Hippocampal formation (tissue), 2 donors: ENCODE results near the gene PCLO.
"Not testable (repeated sequence)": the region's sequence is repeated elsewhere in the genome, so short reads cannot be mapped to it uniquely, and the experiment has no call there.

Experiments
- DNase-seq, 2 donors: peaks; one replicate each; lab custom pipeline; 2025; lab: John Stamatoyannopoulos, UW

Gene PCLO

GRCh38 chr7:83040484-83040883 lies 122.2 kb downstream of the PCLO start:
- DNase-seq = no peak

GRCh38 chr7:83038787-83039186 lies 123.9 kb downstream of the PCLO start:
- DNase-seq = no peak

- no peak for DNase-seq
Measured at GRCh38 chr7:83036721-83037380, 125.8 kb downstream of the PCLO start.

DNA sequence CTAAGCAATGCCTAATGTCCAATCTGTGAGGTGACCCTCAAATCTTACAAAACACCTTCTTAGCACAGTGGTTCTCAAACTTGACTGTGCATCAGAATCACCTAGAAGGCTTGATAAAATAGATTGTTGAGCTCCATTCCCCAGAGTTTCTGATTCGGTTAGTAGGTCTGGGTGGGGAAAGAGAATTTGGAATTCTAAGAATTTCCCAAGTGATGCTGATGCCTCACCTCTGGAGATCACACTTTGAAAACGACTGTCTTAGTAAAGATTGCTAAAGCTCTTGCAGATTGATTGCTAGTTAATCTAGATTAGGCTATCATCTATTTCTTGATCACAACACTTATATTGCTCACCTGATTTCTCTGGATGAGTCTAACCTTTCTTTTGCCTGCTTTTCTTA lies 126.6 kb downstream of the PCLO start:
- DNase-seq = no peak

DNA sequence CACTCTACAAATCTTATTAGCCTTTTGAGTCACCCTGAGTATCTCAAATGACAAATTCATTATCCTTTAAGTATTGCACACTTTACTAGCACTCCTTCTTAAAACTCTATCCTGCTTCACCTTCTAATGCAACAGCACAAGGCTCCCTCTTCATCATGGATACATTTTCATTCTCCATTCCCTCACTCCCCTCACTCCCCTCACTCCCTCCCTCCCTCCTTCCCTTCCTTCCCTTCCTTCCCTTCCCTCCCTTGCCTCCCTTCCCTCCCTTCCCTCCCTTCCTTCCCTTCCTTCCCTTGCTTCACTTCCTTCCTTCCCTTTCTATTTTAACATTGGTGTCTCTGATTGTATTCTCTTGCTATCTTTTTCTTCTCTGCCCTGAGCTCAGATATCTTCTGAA lies 130.5 kb downstream of the PCLO start:
- DNase-seq = no peak

- DNase-seq = not testable (repeated sequence)
Measured at GRCh38 chr7:83023817-83024665, 138.6 kb downstream of the PCLO start.

DNA sequence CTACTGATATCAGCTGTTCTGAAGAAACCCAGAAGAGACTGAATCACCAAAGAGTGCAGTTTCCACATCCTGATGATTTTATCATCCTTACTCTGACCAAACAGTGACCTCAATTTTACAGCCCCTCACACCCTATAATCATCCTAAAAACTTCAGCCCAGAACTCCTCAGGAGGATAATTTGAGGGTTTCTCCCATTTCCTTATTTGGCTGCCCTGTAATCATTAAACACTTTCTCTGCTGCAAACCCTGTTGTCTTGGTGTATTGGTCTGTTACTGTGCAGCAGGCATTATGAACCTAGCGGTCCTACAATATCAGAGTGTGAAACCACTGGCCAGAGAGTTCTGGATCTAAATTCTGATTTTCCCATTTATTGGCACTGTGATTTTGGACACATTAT lies 141.7 kb downstream of the PCLO start:
- no peak for DNase-seq

- no peak for DNase-seq
Measured at GRCh38 chr7:83020161-83020560, 142.5 kb downstream of the PCLO start.

GRCh38 chr7:83015916-83016315 lies 146.8 kb downstream of the PCLO start:
- DNase-seq = no peak

DNA sequence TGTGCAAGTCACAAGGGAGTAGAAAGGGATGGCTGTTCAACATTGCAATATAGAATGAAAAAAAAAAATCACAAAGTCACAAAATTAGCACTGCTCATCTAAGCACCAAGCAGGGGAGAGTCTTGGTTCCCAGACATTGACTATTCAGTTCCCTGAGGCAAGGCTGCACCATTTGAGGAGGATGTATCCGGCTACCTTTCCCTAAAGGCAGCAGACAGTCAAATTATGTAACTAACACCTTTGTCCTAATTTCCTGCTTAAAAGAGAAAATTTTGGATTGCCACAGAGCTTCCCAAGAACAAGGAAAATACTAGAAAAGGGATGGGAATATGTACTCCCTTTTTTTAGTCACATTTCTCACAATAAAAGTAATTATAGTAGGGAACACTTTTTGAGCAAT lies 148.1 kb downstream of the PCLO start:
- DNase-seq = no peak

DNA sequence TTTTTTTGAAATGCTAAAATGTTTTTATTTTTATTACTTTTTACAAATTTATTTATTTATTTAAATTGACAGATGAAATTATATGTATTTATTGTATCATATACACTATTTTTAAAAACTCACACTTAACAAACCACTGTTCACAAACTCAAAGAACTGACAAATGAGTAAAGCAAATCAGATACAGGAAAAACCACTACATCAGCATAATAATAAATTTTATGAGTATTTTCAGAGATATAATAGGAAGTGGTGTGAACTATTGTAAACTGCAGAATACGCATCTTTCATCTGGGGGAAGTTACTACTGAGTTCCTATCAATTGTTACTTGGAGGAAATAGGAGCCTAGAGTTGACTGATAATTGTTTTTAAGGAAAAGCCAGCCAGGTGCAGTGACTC lies 150.7 kb downstream of the PCLO start:
- DNase-seq = no peak

GRCh38 chr7:83005410-83005809 lies 157.3 kb downstream of the PCLO start:
- DNase-seq = no peak

GRCh38 chr7:83001362-83002040 lies 161.2 kb downstream of the PCLO start:
- no peak for DNase-seq

GRCh38 chr7:82998436-82998835 lies 164.2 kb downstream of the PCLO start:
- no peak for DNase-seq

- no peak for DNase-seq
Measured at GRCh38 chr7:82985144-82985802, 177.4 kb downstream of the PCLO start.

- no peak for DNase-seq
Measured at GRCh38 chr7:82980130-82980788, 182.4 kb downstream of the PCLO start.

GRCh38 chr7:82975811-82976468 lies 186.7 kb downstream of the PCLO start:
- DNase-seq = no peak

DNA sequence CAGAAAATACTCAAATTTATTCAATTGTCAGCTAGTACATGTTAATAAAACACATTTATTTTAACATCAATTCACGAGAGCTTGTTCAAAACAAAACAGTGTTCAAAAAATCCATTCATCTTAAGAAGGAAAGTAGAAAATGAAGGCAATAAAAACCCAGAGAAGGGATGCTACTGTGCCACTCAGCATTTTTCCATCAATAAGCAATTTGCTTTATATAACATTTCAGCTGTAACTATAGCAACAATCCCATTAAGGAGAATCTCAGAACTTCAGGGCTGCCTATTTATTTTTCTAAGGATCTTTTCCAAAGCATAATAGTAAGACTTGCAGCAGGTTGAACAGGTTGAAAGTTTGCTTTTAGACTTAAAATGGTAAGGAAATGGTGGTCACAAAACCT lies 190.5 kb downstream of the PCLO start:
- no peak for DNase-seq

DNA sequence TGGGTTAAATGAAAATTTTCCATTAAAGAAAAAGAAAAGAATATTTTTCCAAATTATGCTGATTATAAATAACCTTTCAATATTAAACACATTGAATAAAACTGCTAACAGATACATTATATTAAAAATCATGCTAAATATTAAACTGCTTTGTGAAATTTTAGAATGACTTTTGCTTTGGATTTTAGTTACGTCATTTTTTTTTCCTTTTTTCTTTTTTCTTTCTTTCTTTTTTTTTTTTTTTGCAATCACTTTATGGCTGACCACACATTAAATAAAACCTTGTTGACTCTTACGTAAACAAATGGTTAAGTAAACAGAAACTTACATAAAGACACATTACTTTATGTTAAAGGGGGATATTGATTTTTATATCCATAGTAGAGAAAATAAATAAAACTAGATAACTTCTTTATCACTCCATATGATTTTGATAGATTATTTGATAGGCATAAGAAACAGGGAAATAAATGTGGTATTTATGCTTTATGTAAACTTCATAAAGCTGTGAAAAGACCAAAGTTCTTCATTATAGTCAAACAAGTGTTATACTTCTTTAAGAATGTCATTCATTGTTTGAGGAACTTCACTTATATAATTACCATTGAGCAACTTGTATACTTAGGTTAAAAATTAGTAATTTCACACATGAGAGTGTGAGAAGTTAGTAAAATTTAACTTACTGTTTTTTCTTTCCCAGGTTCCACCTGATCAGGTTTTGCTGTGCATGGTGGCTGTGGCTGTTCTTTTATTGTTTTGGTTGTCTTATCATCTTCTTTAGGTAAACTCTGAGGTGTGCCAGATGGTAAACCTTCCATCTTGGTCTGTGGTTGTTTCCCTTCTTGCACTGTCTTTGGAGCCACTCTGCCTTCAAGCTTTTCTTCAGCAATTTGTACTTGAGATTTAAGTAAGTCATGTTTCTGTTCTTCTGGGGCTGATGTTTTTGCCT lies 197.3 kb downstream of the PCLO start:
- no peak for DNase-seq
